ENCODE results near the gene IGFLR1.

DNA sequence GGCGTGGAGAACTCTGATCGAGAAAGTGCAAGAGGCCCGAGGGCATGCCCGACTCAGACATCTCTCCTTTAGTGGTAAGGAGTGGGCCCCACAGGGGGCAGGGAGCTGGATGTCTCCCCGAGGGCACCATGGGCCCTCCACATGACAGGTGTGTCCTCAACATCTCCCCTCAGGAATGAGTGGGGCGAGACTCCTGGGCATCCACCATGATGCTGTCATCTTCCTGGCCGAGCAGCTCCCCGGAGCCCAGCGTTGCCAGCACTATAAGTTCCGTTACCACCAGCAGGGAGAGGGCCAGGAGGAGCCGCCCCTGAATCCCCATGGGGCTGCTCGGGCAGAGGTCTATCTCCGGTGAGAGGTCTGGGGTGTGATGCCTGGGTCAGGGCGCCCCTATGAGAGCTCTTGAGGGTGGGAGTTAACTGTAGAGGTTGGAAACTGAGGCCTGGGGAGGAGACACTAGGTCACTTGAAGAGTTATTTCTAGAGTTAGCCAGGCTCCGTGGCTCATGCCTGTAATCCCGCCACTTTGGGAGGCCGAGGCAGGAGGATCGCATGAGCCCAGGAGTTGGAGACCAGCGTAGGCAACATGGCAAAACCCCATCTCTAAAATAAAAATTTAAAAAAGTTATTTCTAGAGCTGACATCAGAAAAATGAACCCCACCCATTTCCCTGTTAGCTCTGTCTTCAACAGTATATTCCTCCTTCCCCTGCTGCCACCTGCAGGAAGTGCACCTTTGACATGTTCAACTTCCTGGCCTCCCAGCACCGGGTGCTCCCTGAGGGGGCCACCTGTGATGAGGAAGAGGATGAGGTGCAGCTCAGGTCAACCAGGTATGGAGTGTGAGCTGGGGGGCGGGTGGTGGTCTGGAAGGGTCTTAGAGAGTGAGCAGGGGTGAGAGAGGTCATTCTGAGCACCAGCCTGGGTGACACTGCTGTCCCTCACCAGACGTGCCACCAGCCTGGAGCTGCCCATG lies 5.1 kb downstream of the IGFLR1 start:
- TF ChIP-seq JUND (IDR thresholded peaks at IDR 0.05), result no peak
- no peak for TF ChIP-seq YY1 (IDR thresholded peaks at IDR 0.05)
- TF ChIP-seq, protein P1, sequence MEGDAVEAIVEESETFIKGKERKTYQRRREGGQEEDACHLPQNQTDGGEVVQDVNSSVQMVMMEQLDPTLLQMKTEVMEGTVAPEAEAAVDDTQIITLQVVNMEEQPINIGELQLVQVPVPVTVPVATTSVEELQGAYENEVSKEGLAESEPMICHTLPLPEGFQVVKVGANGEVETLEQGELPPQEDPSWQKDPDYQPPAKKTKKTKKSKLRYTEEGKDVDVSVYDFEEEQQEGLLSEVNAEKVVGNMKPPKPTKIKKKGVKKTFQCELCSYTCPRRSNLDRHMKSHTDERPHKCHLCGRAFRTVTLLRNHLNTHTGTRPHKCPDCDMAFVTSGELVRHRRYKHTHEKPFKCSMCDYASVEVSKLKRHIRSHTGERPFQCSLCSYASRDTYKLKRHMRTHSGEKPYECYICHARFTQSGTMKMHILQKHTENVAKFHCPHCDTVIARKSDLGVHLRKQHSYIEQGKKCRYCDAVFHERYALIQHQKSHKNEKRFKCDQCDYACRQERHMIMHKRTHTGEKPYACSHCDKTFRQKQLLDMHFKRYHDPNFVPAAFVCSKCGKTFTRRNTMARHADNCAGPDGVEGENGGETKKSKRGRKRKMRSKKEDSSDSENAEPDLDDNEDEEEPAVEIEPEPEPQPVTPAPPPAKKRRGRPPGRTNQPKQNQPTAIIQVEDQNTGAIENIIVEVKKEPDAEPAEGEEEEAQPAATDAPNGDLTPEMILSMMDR (IDR thresholded peaks at IDR 0.05; ENCODE audit: low read depth, low read length, missing input control), result no peak
- TF ChIP-seq TAF1 (conservative IDR thresholded peaks at IDR 0.05), result no peak
- TF ChIP-seq, protein P2, sequence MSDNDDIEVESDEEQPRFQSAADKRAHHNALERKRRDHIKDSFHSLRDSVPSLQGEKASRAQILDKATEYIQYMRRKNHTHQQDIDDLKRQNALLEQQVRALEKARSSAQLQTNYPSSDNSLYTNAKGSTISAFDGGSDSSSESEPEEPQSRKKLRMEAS (IDR thresholded peaks at IDR 0.05), result no peak
- TF ChIP-seq GABPA (IDR thresholded peaks at IDR 0.05 in 1 of 2, conservative IDR thresholded peaks at IDR 0.05 in 1 of 2), result no peak
- TF ChIP-seq, protein P3, sequence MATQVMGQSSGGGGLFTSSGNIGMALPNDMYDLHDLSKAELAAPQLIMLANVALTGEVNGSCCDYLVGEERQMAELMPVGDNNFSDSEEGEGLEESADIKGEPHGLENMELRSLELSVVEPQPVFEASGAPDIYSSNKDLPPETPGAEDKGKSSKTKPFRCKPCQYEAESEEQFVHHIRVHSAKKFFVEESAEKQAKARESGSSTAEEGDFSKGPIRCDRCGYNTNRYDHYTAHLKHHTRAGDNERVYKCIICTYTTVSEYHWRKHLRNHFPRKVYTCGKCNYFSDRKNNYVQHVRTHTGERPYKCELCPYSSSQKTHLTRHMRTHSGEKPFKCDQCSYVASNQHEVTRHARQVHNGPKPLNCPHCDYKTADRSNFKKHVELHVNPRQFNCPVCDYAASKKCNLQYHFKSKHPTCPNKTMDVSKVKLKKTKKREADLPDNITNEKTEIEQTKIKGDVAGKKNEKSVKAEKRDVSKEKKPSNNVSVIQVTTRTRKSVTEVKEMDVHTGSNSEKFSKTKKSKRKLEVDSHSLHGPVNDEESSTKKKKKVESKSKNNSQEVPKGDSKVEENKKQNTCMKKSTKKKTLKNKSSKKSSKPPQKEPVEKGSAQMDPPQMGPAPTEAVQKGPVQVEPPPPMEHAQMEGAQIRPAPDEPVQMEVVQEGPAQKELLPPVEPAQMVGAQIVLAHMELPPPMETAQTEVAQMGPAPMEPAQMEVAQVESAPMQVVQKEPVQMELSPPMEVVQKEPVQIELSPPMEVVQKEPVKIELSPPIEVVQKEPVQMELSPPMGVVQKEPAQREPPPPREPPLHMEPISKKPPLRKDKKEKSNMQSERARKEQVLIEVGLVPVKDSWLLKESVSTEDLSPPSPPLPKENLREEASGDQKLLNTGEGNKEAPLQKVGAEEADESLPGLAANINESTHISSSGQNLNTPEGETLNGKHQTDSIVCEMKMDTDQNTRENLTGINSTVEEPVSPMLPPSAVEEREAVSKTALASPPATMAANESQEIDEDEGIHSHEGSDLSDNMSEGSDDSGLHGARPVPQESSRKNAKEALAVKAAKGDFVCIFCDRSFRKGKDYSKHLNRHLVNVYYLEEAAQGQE (IDR thresholded peaks at IDR 0.05), result no peak
- no peak for TF ChIP-seq FOXA2 (IDR thresholded peaks at IDR 0.05)
- no peak for TF ChIP-seq EGR1 (IDR thresholded peaks at IDR 0.05; ENCODE audit: low read depth in 2 of 2)
- no peak for TF ChIP-seq RAD21 (IDR thresholded peaks at IDR 0.05)
- TF ChIP-seq RXRA (IDR thresholded peaks at IDR 0.05), result no peak

Measured in liver (tissue), 3 donors.